GM12801 (cell line): Measurements from ENCODE around the gene IDE.

Experiments
- CTCF ChIP-seq: IDR thresholded peaks from one replicate; pipeline ENCODE4 v1.5.1; 2011; ENCODE audit warnings: control low read depth; ENCODE audit not compliant: insufficient read length; ENCODE audit errors: extremely low read depth

The IDE gene

GRCh38 chr10:92572362-92573090 lies 1.4 kb downstream of the IDE start:
- no peak for TF ChIP-seq CTCF

GRCh38 chr10:92571649-92572048 lies 2.2 kb downstream of the IDE start:
- no peak for TF ChIP-seq CTCF

GRCh38 chr10:92569071-92569470 lies 4.8 kb downstream of the IDE start:
- no peak for TF ChIP-seq CTCF

- no peak for TF ChIP-seq CTCF
Measured at GRCh38 chr10:92567952-92568600, 5.8 kb downstream of the IDE start.

GRCh38 chr10:92562424-92562823 lies 11.5 kb downstream of the IDE start:
- no peak for TF ChIP-seq CTCF

GRCh38 chr10:92559046-92559445 lies 14.8 kb downstream of the IDE start:
- no peak for TF ChIP-seq CTCF

GRCh38 chr10:92553959-92554358 lies 19.9 kb downstream of the IDE start:
- no peak for TF ChIP-seq CTCF
